HG03025 (cell line): ENCODE measurements around the gene PDE7B.

Source experiments
- ATAC-seq: cut with Tn5 transposase; IDR thresholded peaks from one replicate; pipeline ENCODE4 v1.9.1; 2021; ENCODE audit warnings: mild to moderate bottlenecking, moderate library complexity; ENCODE audit not compliant: unreplicated experiment, low FRiP score

Gene PDE7B

GRCh38 chr6:135851442-135852271 is at the start of gene PDE7B:
TSS of gene PDE7B (plus strand) at chr6:135851701.
- no peak for ATAC-seq

DNA sequence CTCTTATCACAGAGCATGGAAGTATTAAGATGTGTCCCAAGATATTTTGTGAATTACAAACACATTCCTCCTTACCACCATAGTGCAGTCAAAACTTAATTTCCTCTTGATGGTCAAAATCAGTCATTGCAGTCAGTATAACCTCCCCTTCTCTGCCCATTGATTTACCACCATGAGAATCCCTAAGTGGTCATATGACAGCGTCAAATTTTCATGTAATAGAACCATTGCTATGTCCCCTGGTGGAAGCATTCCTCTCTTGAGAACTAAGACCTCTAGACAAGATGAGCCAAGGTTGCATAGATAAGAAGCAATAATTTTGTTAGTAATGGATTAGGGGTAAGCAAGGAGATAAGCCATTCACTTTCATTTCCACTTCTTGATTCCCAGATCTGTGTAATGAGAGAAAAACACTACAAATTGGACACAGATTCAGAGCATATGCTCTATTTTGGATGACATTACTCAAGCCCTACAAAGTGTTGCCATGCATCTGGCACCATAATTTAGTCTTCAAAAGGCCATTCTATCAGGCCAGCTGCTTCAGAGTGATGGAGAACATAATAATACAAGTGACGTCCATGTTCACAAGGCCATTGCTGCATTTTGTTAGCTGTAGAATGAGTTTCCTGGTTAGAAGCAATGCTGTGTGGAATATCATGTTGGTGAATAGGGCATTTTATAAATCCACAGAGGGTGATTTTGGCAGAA is 49.6 kb upstream of the PDE7B start:
- ATAC-seq, result no peak

DNA sequence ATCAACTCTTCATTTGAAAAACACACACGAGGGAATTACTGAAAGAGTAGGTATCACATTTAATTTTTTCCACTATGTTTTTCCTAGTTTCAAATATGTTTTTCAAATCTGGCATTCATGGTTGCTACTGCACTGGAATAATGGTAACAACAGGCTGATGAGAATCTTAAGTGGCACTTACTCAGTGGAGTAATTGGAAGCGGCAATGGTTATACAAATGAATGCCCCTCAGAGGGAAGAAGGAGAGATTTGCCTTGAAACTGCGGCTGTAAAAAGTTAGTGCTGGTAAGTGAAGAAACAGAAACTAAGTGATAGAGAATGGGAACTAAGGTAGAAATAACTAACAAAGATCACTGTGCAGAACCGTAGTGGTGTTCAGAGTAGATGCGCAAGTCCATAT is 41.0 kb upstream of the PDE7B start:
- ATAC-seq, result no peak

GRCh38 chr6:135811170-135811569 is 40.3 kb upstream of the PDE7B start:
- no peak for ATAC-seq

GRCh38 chr6:135811644-135812526 is 39.6 kb upstream of the PDE7B start:
- no peak for ATAC-seq

DNA sequence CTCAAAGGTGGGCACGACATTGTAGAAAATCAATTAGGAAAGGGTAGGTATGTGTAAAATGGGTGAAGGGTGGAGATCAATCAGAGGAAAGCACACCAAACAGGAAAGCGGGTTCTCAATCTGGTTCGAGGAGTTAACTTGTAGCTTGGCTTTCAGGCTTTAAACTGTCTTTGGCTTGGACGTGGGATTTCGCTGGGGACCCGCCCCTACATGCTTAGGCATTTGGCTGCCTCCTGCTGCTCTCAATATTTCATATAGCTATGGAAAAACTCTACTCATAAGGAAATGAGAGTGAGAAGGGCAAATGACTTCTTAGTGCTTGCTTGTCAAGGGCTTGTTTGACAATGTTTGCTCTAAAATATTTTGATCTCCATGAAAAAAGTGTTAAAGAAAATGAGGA is 38.1 kb upstream of the PDE7B start:
- ATAC-seq, result no peak

DNA sequence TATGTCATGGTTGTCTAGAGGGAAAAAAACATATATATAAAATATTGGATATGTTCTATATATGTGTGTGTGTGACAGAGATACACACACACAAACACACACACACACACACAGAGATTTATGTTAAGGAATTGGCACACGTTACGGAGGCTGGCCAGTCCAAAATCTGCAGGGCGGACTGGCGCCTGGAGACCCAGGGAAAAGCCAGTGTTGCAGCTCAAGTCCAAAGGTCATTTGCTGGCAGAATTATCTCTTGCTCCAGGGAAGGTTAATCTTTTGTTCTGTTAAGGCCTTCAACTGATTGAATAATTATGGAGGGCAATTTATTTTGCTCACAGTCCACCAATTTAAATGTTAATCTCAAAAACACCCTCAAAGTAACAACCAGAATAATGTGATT is 37.5 kb upstream of the PDE7B start:
- ATAC-seq, result no peak

DNA sequence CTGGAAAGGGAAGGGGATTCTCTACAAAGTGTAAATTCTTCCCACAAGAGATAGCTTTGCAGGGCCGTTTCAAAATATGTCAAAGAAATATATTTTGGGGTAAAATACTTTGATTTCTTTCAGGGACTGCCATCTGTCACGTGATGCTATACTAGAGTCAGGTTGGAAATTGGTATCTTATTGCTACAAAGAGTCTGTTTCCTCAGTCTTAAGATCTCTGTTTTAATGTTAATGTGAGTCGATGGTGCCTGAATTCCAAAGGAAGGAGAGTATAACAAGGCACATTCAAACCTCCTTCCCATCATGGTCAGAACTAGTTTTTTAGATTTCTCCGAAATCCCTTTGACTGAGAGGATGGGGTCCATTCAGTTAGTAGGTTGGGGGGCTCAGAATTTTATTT is 36.3 kb upstream of the PDE7B start:
- no peak for ATAC-seq

GRCh38 chr6:135817035-135817434 is 34.5 kb upstream of the PDE7B start:
- ATAC-seq, result no peak

DNA sequence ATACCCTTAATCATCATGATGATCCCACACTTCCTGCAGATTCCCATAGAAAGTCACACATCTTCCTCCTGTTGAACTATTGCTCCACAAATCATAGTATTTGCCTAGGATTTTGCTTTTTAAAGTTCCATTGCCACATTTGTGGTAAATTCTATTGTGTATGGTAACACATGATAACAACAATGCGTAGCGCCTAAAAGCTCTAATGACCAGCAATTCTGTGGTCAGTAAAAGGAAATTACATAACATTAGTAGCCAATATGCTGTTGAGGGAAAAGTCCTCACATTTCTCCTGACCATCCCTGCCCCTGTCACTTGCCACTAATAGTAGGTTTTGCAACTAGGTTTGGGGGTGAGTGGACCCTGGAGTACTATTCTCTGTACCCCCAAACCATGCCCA is 31.8 kb upstream of the PDE7B start:
- no peak for ATAC-seq

GRCh38 chr6:135820340-135820739 is 31.2 kb upstream of the PDE7B start:
- no peak for ATAC-seq

GRCh38 chr6:135823851-135824250 is 27.6 kb upstream of the PDE7B start:
- no peak for ATAC-seq

DNA sequence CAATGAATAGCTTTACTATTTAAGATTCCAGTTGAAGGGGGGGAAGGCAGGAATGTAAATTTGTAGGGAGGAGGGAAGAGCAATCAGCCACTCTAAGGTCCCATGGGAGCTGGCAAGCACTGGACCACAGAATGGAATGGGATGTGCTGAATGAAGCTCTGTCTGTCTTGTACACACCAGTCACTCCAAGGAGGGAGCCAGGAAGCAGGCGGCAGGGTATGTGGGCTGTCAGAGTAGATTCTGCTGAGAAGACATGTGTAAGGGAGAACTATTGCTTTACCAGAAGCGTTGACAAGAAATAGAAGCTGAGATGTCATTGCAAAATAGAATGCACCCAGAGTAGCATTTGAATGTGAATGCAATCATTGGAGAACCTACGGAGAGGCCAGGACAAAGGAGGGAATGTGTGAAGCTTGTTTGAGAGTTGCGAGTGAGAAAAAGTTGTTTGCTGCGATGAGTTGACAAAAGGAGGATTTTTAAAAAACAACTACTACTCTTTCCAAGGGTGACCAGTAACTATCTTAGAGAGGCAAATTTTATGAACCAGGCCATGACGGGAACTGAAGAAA is 25.2 kb upstream of the PDE7B start:
- no peak for ATAC-seq

GRCh38 chr6:135828021-135828420 is 23.5 kb upstream of the PDE7B start:
- no peak for ATAC-seq

DNA sequence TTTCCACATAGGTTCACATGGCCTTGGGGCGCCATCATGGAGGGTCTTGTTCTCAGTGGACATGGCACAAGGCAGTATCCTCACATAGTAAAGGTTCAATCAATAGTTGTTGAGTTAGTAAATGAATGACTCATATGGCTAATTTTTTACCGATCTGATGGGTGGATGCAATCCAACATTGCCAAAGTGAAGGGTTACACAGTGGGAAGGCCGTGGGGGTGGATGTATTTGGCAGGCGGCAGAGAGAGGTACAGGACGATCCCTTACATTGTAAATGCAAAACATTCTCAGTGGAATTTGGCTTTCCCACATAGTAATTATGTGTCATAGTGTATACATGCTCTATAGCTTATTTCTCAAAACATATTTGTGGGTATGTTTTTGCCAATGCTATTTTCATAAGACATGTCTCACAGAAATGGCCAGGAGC is 21.0 kb upstream of the PDE7B start:
- no peak for ATAC-seq

DNA sequence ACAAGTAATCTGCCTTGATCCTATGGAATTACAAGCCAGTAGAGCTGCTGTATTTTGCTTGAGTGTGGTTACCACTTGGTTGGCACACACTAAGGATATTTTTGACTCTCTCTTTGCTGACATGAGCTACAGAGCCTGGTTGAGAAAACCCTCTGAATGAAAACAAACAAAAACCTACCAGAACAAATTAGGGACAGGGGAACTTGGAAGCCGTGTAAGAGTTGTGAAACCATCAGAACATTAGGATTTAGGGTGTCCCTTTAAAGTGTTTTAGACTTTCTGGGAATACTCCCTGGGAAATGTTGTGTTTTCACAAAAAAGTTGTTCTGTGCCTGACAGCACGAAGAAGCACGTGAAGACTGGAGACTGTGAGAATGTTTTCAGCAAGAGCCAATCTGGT is 20.5 kb upstream of the PDE7B start:
- no peak for ATAC-seq

DNA sequence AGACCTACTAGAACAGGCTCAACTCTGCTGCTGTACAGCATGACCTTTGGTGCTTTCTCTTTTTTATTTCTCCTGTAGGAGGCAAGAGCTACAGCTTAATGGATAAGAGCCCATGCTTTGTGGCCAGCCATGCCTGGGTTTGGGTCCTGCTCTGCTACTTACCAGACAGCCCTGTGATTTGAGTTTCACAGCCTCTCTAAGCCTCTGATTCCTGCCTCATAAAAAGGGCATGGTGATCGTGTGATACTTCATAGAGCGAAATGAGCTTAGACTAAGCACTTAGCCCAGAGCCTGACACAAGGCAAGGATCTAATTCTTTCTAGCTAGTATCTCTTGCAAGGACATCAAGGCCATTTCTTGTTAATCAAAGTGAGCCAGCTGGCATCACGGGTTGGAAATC is 19.3 kb upstream of the PDE7B start:
- no peak for ATAC-seq

- no peak for ATAC-seq
These were observed 17.7 kb upstream of the PDE7B start for GRCh38 chr6:135833771-135834170.

- ATAC-seq, result no peak
These were observed 13.6 kb upstream of the PDE7B start for GRCh38 chr6:135837735-135838449.

- no peak for ATAC-seq
These were observed 12.4 kb upstream of the PDE7B start for GRCh38 chr6:135839121-135839520.
